ENCODE measurements around the gene DRC1. TPM values are rescaled to one million over a fixed set of nuclear protein-coding genes. Genes with fewer than 3 reads are reported as not detected.

Gene DRC1
- total RNA-seq, 4 donors from 2014 or later: not detected

GRCh38 chr2:26469092-26469710 is 67.5 kb downstream of the DRC1 start:
- no peaks in the 10 kb centered on the region for H3K27me3 ChIP-seq
- TF ChIP-seq POLR2A (IDR thresholded peaks at IDR 0.05): no peak
- TF ChIP-seq, protein P1, sequence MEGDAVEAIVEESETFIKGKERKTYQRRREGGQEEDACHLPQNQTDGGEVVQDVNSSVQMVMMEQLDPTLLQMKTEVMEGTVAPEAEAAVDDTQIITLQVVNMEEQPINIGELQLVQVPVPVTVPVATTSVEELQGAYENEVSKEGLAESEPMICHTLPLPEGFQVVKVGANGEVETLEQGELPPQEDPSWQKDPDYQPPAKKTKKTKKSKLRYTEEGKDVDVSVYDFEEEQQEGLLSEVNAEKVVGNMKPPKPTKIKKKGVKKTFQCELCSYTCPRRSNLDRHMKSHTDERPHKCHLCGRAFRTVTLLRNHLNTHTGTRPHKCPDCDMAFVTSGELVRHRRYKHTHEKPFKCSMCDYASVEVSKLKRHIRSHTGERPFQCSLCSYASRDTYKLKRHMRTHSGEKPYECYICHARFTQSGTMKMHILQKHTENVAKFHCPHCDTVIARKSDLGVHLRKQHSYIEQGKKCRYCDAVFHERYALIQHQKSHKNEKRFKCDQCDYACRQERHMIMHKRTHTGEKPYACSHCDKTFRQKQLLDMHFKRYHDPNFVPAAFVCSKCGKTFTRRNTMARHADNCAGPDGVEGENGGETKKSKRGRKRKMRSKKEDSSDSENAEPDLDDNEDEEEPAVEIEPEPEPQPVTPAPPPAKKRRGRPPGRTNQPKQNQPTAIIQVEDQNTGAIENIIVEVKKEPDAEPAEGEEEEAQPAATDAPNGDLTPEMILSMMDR (IDR thresholded peaks at IDR 0.05): peak in 5 of 6 experiments; percentile 15 to 87 (median 78)
- peak in 2 of 3 donors; percentile 78 to 84 for DNase-seq
- H3K4me1 ChIP-seq: no peaks in the 10 kb centered on the region
- no peak overlapping the region for H3K4me3 ChIP-seq
- H3K36me3 ChIP-seq: no peaks in the 10 kb centered on the region
- H3K9me3 ChIP-seq: peaks cover 0 to 7% (median 0%) of the 10 kb centered on the region in 4 donors
- H3K27ac ChIP-seq: no peak overlapping the region

DNA sequence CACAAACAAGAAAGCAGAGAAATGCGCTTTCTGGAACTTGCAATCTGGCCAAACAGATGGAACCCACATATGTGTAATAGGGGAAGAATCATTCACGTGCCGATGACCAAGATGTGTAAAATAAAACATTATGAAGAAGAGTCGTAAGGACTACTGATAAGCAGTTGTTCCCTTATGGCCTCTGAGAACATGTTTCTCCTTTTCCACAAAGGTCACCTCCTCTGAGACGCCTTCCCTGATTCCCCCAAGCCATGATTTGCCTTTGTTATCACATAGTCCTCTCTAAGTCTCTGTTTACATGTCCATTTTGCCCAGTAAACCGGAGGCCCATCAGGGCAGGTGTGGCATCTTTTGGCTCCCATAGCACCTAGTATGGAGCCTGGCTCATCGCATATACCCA is 68.2 kb downstream of the DRC1 start:
- Histone ChIP-seq H3K9me3 (peaks cover 0 to 7% (median 0%) of the 10 kb centered on the region in 4 donors), H3K36me3 (no peaks in the 10 kb centered on the region), H3K4me3 (no peak overlapping the region), H3K27ac (no peak overlapping the region), H3K4me1 (no peaks in the 10 kb centered on the region), H3K27me3 (no peaks in the 10 kb centered on the region)
- DNase-seq: no peak
- TF ChIP-seq, protein P1 (IDR thresholded peaks at IDR 0.05): no peak
- TF ChIP-seq POLR2A (IDR thresholded peaks at IDR 0.05): no peak

DNA sequence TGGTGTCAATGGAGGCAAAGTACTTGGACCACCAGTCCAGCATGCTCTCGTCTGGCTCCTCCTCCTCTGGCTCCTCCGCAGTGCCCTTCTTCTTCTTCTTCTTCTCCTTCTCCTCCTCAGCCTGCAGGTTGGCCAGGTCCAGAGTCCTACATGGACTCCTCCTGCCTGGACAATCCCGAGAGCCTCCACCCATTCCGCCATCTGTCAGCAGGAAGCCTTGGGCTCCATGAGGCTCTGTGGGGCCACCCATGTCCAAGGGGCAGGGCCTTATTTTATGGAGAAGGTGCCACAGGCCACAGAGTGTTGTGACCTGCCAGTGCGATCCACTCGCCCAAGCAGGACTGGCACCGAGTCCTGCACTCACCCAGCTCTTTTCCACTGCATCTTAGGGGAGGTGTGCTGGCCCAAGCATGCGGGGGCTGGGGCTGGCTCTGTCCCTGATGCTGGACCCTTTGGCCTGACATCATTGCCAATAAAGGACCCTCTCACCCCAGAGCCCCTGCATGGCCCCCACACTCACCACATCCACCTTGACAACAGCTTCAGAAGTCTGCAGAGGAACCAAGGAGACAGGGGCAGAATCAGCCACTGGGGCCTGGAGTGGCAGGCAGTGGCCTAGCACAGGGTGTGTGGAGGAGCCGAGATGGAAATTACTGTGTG is 69.0 kb downstream of the DRC1 start:
- Histone ChIP-seq H3K36me3 (no peaks in the 10 kb centered on the region), H3K27me3 (no peaks in the 10 kb centered on the region), H3K27ac (no peak overlapping the region), H3K4me1 (no peaks in the 10 kb centered on the region), H3K9me3 (peaks cover 0 to 7% (median 0%) of the 10 kb centered on the region in 4 donors), H3K4me3 (no peak overlapping the region)
- no peak for DNase-seq
- TF ChIP-seq POLR2A (IDR thresholded peaks at IDR 0.05): no peak
- TF ChIP-seq, protein P1 (IDR thresholded peaks at IDR 0.05): no peak

DNA sequence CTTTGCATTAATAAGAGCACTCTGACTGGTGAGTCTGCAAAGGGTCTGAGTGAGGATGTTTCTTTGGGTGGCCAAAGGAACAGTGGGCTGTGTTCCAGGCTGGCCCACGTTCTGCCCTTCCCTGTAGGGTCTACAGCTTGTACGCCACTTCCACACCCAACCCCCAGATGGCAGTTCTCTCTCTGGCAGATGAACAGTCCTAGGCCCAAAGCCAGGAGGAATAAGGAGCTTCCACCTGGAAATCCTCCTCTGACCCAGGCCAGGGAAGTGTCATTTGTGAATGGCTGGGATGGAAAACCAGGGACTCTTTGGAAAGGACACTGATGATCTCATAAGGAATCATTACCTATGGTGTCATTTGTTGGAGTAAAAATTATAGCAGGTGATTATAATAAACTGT is 69.6 kb downstream of the DRC1 start:
- Histone ChIP-seq H3K4me3 (no peak overlapping the region), H3K9me3 (peaks cover 0 to 7% (median 0%) of the 10 kb centered on the region in 4 donors), H3K27me3 (no peaks in the 10 kb centered on the region), H3K27ac (no peak overlapping the region), H3K36me3 (no peaks in the 10 kb centered on the region), H3K4me1 (no peaks in the 10 kb centered on the region)
- no peak for DNase-seq
- TF ChIP-seq, protein P1 (IDR thresholded peaks at IDR 0.05): no peak
- no peak for TF ChIP-seq POLR2A (IDR thresholded peaks at IDR 0.05)

DNA sequence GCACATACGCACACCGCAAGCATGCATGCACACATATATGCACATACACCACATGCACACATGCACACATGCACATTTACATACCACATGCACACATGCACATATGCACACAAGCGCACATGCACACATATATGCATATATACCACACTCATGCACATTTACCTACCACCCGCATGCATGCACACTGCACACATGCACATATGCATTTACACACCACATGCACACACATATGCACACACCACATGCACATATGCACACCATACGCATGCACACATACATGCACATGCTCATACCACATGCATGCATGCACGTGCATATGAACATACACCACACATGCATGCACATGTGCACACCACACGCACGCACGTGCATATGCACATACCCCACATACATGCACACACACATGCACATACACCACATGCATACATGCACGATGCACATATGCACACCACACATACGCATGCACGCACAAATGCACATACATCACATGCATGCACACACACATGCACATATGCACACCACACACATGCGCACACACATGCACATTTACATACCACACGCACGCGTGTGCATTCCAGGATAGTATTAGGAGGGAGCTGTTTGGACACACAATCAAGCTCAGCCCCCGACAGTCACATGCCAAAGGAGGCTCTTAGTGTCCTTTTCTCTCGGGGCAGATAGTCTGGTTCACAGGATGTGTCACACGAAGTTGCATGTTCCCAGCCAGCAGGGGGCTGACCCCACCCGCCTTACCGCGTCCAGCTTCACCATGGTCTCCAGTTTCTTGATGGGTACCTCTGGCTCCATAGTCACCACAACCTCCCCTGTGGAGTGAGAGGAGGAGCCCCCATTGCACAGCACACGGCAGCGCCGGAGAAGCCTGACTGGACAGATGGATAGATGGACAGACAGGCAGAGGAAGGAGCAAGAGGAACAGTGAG is 70.3 kb downstream of the DRC1 start:
- Histone ChIP-seq H3K4me1 (no peaks in the 10 kb centered on the region), H3K9me3 (peaks cover 0 to 7% (median 0%) of the 10 kb centered on the region in 4 donors), H3K4me3 (no peak overlapping the region), H3K27me3 (no peaks in the 10 kb centered on the region), H3K27ac (no peak overlapping the region), H3K36me3 (no peaks in the 10 kb centered on the region)
- TF ChIP-seq, protein P1 (IDR thresholded peaks at IDR 0.05): no peak
- no peak for TF ChIP-seq POLR2A (IDR thresholded peaks at IDR 0.05)
- DNase-seq: no peak
